GM10266 (cell line): ENCODE results near the gene EPAS1.

ENCODE experiments used
- DNase-seq: peaks from one replicate; pipeline ENCODE4 v3.0.0; 2012; ENCODE audit errors: extremely low spot score
- TF ChIP-seq, protein P1 (sequence below): IDR thresholded peaks from 2 replicates; pipeline ENCODE4 v1.5.1; 2012; ENCODE audit warnings: mild to moderate bottlenecking, low read depth; ENCODE audit not compliant: control insufficient read depth, insufficient read depth; ENCODE audit errors: missing control alignments

EPAS1 gene

DNA sequence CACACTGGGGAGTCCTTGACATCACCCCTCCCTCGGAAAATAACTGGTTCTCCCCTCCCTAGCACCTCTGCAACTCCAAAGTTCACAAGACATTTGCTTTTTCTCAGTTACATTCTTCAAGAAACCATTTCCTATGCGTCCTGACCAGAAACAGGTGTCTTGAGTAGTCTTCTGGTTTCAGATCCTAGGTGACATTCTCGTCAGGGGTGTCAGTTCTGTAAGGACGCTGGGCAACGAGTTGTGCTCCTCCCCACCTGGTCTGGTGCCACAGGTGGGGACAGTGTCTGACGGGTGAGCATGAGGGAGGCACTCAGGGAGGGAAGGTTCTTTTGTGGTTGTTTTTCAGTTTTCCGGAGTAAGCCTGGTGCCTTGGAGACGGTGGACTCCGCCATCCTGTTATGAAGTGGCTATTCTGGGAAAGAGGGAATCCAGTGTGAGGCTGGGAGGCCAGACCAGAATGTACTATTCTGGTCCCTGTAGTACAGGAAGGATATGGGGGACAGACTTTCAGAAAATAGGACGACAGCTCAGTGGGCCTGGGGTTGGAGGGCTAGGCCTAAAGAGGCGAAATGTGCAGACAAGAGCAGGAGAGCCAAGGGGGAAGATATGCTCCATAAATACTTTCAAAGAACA lies 50.6 kb downstream of the EPAS1 start:
- DNase-seq = no peak

DNA sequence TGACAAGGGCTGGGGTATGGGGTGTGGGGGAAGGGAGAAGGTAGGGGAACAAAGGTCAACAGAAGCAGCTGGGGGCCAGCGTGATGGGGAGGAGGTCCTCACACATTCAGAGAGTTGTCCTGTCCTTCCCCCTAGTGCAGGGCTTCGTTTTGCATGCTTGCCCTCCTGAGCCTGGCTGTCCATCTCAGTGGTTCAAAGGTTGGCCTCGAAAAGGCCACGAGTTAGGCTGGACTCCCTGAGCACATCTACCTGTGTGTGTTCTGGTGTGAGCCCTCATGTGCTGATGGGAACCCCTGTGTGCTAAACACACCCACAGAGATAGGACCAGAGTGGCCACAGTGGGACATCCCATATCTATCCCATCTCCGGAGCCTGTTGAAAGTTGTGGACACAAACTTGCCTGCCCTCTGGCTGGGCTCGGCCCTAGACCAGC lies 51.9 kb downstream of the EPAS1 start:
- DNase-seq = no peak
- TF ChIP-seq, protein P1, sequence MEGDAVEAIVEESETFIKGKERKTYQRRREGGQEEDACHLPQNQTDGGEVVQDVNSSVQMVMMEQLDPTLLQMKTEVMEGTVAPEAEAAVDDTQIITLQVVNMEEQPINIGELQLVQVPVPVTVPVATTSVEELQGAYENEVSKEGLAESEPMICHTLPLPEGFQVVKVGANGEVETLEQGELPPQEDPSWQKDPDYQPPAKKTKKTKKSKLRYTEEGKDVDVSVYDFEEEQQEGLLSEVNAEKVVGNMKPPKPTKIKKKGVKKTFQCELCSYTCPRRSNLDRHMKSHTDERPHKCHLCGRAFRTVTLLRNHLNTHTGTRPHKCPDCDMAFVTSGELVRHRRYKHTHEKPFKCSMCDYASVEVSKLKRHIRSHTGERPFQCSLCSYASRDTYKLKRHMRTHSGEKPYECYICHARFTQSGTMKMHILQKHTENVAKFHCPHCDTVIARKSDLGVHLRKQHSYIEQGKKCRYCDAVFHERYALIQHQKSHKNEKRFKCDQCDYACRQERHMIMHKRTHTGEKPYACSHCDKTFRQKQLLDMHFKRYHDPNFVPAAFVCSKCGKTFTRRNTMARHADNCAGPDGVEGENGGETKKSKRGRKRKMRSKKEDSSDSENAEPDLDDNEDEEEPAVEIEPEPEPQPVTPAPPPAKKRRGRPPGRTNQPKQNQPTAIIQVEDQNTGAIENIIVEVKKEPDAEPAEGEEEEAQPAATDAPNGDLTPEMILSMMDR = no peak

More for the DNA sequence above, 50.6 kb downstream of the EPAS1 start:
- TF ChIP-seq, protein P1 = no peak

DNA sequence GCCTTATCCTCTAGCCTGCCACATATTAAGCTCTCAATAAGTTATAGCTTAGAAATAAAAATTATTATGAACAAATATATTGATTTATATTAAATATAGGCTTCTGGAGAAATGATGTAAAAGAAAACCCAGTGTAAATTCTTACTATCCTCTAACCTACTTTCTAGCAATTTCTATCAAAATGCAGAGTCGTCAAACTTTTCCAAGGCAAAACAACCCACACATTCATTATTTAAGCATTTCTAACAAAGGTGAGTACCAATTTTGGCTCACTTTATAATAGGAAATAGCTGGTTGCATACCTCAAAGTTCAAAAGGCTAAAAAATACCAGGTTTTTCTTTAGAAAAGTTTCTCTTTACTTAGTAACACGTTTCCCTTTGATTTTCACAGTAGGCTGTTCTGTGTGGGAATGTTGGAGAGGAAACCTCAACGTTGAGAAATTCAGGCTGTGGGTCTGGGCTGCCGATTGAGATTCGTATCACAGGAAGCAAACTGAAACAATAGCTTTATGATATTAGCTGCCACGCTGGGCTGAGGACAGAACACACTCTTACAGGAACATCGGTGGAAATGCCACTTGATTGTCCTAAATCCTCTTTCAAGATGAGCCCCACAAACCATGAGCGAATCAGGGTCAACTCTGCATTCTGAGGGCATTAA lies 53.0 kb downstream of the EPAS1 start:
- TF ChIP-seq, protein P1 = no peak
- DNase-seq = no peak

DNA sequence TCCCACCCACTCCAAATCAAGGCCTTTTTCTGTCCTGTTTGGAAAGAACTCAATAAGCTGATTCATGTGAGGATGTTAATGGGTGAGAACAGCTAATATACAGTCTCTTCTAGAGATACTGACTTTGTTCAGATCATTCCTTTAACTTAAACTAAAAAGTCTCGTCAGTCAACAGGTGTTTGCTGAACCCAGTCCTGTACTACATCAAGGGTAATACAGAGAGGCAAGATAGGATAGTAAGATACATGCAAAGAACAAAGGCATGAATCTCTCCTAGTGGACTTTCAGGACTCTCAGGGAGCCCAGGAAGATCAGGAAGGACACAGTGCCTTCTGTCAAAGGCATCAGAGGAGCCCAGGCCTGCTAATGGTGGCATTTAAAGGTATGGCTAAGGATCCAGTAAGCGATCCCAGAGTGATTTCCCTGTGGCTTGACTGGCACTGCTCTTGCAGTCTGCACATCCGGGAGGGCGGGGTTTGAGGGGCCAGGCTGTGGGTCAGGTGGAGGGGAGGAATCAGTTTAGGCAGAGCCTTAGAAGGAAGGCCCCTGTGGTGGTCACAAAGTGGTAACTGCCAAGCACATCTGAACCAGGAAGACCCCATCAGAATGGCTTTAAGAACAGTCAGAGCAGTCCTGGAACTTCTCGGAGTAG lies 54.0 kb downstream of the EPAS1 start:
- TF ChIP-seq, protein P1 = no peak

DNA sequence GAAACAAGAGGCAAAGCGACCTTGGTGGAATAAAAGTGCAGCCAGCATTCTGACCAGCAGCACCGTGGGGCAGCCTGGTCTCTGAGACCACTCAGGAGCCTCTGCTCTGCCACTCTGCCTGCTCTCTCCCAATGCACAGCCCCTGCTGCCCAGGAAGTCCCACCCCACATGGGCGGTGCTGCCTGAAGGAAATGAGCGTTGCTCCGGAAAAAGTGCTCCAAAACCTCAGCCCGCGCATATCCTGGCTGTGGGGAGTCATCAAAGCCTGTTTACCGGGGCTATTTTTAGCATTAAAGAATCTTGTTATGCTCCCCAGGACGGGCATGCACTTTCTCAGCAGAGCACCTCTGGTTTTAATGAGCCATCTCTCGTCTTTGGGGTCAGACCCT lies 54.5 kb downstream of the EPAS1 start:
- peak; percentile 31 for DNase-seq
- TF ChIP-seq, protein P1 = no peak

More for the DNA sequence above, 54.0 kb downstream of the EPAS1 start:
- DNase-seq = no peak

DNA sequence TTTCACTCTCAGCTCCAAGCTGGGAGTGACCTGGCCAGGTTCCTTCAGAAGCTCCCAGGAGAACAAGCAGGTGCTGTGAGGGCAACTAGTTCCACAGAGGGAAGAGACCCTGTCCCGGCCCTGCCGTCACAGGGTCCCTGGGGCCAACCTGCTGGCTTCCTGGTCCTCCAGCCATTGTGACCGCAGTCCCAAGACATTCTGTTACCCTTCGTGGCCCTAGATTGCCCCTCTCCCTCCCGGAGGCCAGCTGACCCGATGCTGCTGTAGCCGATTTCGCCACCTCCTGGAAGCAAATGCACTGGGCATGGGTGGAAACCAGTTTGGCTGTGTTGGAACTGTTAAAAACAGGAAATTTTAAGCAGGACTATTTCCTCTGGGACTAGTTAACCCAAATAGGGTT lies 55.4 kb downstream of the EPAS1 start:
- TF ChIP-seq, protein P1 = no peak
- DNase-seq = no peak

DNA sequence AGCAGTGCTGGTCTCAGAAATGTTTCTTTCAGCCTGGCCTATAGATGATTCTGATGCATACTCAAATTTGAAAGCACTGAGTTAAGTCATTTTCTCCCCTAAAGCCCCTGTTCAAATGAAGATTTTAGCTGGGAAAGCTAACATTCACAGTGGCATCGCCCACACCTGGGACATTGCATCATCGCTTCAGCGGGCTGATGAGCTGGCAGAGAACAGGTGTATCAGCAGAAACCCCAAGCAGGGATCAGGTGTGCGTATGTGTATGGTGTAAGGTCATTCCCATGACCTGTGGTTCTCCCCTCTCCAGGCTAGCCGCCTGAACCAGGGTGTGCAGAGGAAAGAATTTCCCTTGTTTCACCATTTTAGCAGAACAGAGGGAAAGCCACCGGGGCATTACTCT lies 56.3 kb downstream of the EPAS1 start:
- TF ChIP-seq, protein P1 = no peak
- no peak for DNase-seq
